GM21529 (cell line): ENCODE results near the gene MTTP.

Source experiments
- ATAC-seq: cut with Tn5 transposase; IDR thresholded peaks from one replicate; pipeline ENCODE4 v1.9.1; 2021; ENCODE audit not compliant: unreplicated experiment

The MTTP gene

DNA sequence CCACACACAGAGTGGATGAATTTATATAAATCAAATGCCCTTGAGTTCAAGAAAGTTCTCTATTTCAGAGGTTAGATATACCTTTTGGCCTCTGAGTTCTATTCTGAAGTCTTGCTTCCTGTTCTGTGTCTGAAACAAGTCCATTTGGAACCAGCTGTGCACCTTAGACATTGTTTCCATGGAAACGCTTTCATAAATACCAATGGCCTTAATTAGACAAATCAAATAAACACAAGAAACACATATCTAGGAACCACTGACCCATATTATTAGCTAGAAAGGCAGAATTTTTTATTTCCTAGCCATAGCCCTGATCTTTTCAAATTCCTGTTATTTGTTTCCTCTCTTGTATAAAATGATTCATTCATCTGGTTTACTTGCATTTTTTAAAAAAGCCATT is 91.4 kb downstream of the MTTP start:
- ATAC-seq: no peak

DNA sequence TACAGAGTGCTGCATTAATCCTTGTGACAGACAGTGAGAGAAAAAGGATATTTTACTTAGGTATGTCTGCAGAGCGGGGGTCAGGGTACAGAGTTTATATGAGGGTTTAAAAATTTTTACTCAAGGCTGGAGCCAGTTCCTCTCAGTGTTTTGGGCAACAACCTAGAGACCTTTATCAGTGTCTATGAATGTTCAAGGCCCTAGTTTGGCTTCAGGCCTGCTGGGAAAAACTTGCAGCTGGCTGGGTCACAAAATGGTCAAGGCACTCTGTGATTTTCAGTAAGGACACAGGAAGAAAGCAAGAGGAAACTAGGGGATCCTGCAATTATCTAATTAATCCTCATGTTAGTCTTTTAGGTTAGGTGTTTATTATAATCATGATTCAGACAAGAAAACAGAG is 93.8 kb downstream of the MTTP start:
- ATAC-seq: no peak

DNA sequence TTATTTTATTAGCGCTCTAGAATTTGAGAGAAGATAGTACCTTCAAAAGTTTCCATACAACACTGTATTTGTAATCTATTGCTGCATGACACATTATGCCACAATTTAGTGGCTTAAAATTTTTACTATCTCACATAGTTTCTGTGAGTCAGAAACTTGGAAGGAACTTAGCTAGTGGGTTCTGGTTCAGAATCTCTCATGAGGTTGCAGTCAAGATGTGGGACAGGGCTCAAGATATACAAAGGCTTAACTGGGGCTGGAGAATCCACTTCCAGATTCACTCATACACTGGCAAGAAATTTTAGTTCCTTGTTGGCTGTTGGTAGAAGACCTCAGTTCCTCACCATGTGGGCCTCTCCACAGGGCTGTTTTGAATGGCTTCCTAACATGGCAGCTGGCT is 94.5 kb downstream of the MTTP start:
- no peak for ATAC-seq

DNA sequence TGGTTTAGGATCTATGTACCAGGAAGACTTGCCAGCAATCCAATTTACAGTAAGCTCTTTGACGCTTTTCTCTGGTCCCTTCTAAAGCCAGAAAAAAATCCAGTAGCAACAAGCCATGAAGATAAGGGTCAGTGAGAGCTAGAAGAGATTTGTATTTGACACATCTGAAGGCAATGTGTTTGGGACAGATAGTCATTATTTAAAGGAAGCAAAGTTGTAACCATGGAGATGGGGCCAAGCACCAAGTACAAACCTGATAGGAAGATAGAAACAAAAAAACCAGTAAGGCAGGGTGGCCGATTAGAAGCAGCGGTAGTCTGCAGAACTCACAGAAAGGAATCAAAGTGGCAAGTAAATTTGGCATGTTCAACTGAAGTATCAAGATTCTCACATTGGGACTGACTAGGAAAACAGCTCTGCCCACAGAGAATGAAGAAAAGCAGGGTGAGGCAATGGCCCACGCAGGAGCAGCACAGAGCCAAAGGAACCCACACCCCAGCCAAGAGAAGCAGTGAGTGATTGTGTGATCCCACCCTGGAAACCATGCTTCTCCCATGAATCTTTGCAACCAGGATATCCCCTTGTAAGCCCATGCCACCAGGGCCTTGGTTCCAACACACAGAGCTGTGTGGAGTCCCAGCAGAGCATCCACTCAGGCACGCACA is 95.9 kb downstream of the MTTP start:
- no peak for ATAC-seq
